HepG2 (cell line): ENCODE results near the gene GNG13. TPM values are rescaled to one million over a fixed set of nuclear protein-coding genes. Genes with fewer than 3 reads are reported as not detected.

Experiments used
- ATAC-seq: fragments of 200-7000 bp; cut with Tn5 transposase; 3 replicates; pipeline ENCODE4 v1.9.1; 2020; ENCODE audit warnings: mild to moderate bottlenecking, moderate library complexity
- BruUV-seq: library from RNA; stranded (reverse); fragments of 400-500 nt; replicated peaks from 2 replicates; lab custom pipeline; 2021; lab: Mats Ljungman, UMichigan
- CTCF ChIA-PET: fragments of 300-600 bp; formaldehyde crosslinking; extraction: SDS; loops from one replicate; lab custom pipeline; 2021; ENCODE audit warnings: low total read pairs, inconsistent platforms, low intra/inter-chr PET ratio; lab: Yijun Ruan, JAX
- POLR2A ChIA-PET: fragments of 350-600 bp; sonication (Branson Sonifier 250); formaldehyde crosslinking; loops from one replicate; lab custom pipeline; 2020; ENCODE audit warnings: antibody characterized with exemption, inconsistent platforms; lab: Yijun Ruan, JAX
- DNase-seq: peaks from one replicate; pipeline ENCODE4 v3.0.0-alpha.2; 2015; ENCODE audit warnings: low spot score
- FAIRE-seq: peaks from 3 replicates; lab custom pipeline; 2011; peaks lifted over from hg19 to GRCh38; lab: Jason Lieb, UNC
- H2AFZ ChIP-seq: one replicate; pipeline ENCODE4 v1.6.1; 2011; ENCODE audit warnings: low read length, inconsistent platforms
- H3K27ac ChIP-seq: fragments of 300-600 bp; 3 replicates; pipeline ENCODE4 v1.8.0; 2011; ENCODE audit warnings: mixed run types, mild to moderate bottlenecking, mixed read lengths, low read length, inconsistent platforms; ENCODE audit not compliant: insufficient read depth; ENCODE audit errors: extremely low read length
- H3K27me3 ChIP-seq, 2 experiments: fragments of 200-600 bp in 1 of 2; 2 replicates in 1 of 2; 3 replicates in 1 of 2; pipeline versions ENCODE4 v1.6.0 to v1.8.0; 2011; ENCODE audit warnings: low read length in 2 of 2, mild to moderate bottlenecking in 2 of 2, moderate library complexity in 2 of 2, inconsistent platforms in 1 of 2; ENCODE audit not compliant: insufficient read depth in 2 of 2, control insufficient read depth in 1 of 2
- H3K36me3 ChIP-seq, 2 experiments: fragments of 200-600 bp in 1 of 2; replicated peaks in 1 of 2; 2 replicates in 1 of 2; 3 replicates in 1 of 2; pipeline versions ENCODE4 v1.5.1 to v1.8.0; 2011; ENCODE audit warnings: low read length in 2 of 2, inconsistent platforms in 1 of 2; ENCODE audit not compliant: insufficient read depth in 2 of 2, control insufficient read depth in 1 of 2
- H3K4me1 ChIP-seq: 2 replicates; pipeline ENCODE4 v1.5.1; 2012; ENCODE audit warnings: low read length, inconsistent platforms; ENCODE audit not compliant: insufficient read depth
- H3K4me2 ChIP-seq: 2 replicates; pipeline ENCODE4 v1.6.0; 2011; ENCODE audit warnings: low read depth, low read length, inconsistent platforms
- H3K4me3 ChIP-seq, 3 experiments: fragments of 200-600 bp in 1 of 3; sonication (generic), shearing (Covaris generic) in 1 of 3; replicated peaks in 1 of 3; 2 replicates each; pipeline ENCODE4 v1.5.1; 2011 to 2016; ENCODE audit warnings: low read length in 3 of 3, inconsistent platforms in 2 of 3, low read depth in 2 of 3, mild to moderate bottlenecking in 2 of 3, control low read depth in 1 of 3, mixed read lengths in 1 of 3; ENCODE audit not compliant: insufficient read depth in 1 of 3
- H3K79me2 ChIP-seq: one replicate; pipeline ENCODE4 v1.6.1; 2011; ENCODE audit warnings: low read length, inconsistent platforms; ENCODE audit not compliant: insufficient read depth
- H3K9ac ChIP-seq: 2 replicates; pipeline ENCODE4 v1.6.0; 2011; ENCODE audit warnings: mild to moderate bottlenecking, low read depth, low read length, inconsistent platforms; ENCODE audit not compliant: insufficient read depth
- H3K9me3 ChIP-seq: 2 replicates; pipeline ENCODE4 v1.5.1; 2012; ENCODE audit warnings: mild to moderate bottlenecking, low read length
- H4K20me1 ChIP-seq: 2 replicates; pipeline ENCODE4 v1.6.0; 2011; ENCODE audit warnings: inconsistent platforms, mild to moderate bottlenecking, low read length, moderate library complexity; ENCODE audit not compliant: insufficient read depth
- ELF3 ChIP-seq: IDR thresholded peaks from 2 replicates; pipeline ENCODE4 v1.6.1; 2016; ENCODE audit warnings: missing genetic modification reagents, missing compliant biosample characterization
- MLLT10 ChIP-seq: sonication (generic); formaldehyde crosslinking; IDR thresholded peaks from 2 replicates; pipeline ENCODE4 v1.4.0; 2020; ENCODE audit warnings: missing genetic modification reagents
- NFE2 ChIP-seq: sonication (generic); formaldehyde crosslinking; IDR thresholded peaks from 2 replicates; pipeline ENCODE4 v1.4.0; 2020; ENCODE audit warnings: missing genetic modification reagents
- RORA ChIP-seq: sonication (generic); formaldehyde crosslinking; IDR thresholded peaks from 2 replicates; pipeline ENCODE4 v1.5.0; 2020; ENCODE audit warnings: mild to moderate bottlenecking, missing genetic modification reagents, moderate library complexity
- SNAPC2 ChIP-seq: sonication (generic); formaldehyde crosslinking; IDR thresholded peaks from 2 replicates; pipeline ENCODE4 v1.8.1; 2022; ENCODE audit warnings: mild to moderate bottlenecking, missing genetic modification reagents
- SNAPC4 ChIP-seq: sonication (generic); formaldehyde crosslinking; IDR thresholded peaks from 2 replicates; pipeline ENCODE4 v1.4.0; 2020; ENCODE audit warnings: mild to moderate bottlenecking, missing genetic modification reagents
- SOX13 ChIP-seq, 3 experiments: fragments of 450-650 bp in 1 of 3; sonication (generic) in 1 of 3; formaldehyde crosslinking in 1 of 3; IDR thresholded peaks in 2 of 3; conservative IDR thresholded peaks in 1 of 3; 2 replicates each; pipeline versions ENCODE4 v1.5.0 to v1.6.1; 2016 to 2020; ENCODE audit warnings: antibody characterized with exemption in 1 of 3, mild to moderate bottlenecking in 1 of 3, missing compliant biosample characterization in 1 of 3, missing genetic modification reagents in 1 of 3, moderate library complexity in 1 of 3
- ZFP37 ChIP-seq: sonication (generic); formaldehyde crosslinking; IDR thresholded peaks from 2 replicates; pipeline ENCODE4 v1.4.0; 2020; ENCODE audit warnings: missing genetic modification reagents, borderline replicate concordance
- ZFP82 ChIP-seq: sonication (generic); formaldehyde crosslinking; IDR thresholded peaks from 2 replicates; pipeline ENCODE4 v1.5.1; 2020; ENCODE audit warnings: mild to moderate bottlenecking, missing genetic modification reagents, borderline replicate concordance
- ZNF710 ChIP-seq: sonication (generic); formaldehyde crosslinking; IDR thresholded peaks from 2 replicates; pipeline ENCODE4 v1.5.0; 2020; ENCODE audit warnings: mild to moderate bottlenecking, missing genetic modification reagents, borderline replicate concordance
- ZNF879 ChIP-seq: sonication (generic); formaldehyde crosslinking; IDR thresholded peaks from 2 replicates; pipeline ENCODE4 v1.8.1; 2023; ENCODE audit warnings: missing genetic modification reagents
- WGBS: methylation state at CpG from one replicate; pipeline ENCODE4 v1.1.6; 2017; ENCODE audit warnings: low lambda C conversion rate; 5-methylcytosine and 5-hydroxymethylcytosine counted together
- in situ Hi-C: cut with HindIII; loops from 2 replicates; pipeline ENCODE4 v1.10.0; 2017; ENCODE audit warnings: low pct_unique_long_range_greater_than_20kb; ENCODE audit not compliant: extremely low pct_ligation_motif_present
- intact Hi-C: fragments of 100-400 bp; cut with micrococcal nuclease; formaldehyde crosslinking; loops from one replicate; pipeline ENCODE4 v1.10.0; 2022; ENCODE audit not compliant: unreplicated experiment
- polyA plus RNA-seq, 8 experiments: library from polyadenylated mRNA; depleted of rRNA in 3 of 8; stranded (reverse) in 7 of 8; unstranded in 1 of 8; fragments of >200 nt; fragmentation: Illumina TruSeq in 4 of 8; extraction: Trizol in 4 of 8; gene quantifications; 2 replicates each; pipeline versions ENCODE4 v1.2.1 to v1.2.3, GENCODE V29; 2011 to 2016; ENCODE audit warnings: low read depth in 4 of 8, missing spikeins in 1 of 8, mixed read lengths in 1 of 8; ENCODE audit not compliant: insufficient read depth in 1 of 8
- total RNA-seq, 5 experiments: library from RNA; depleted of rRNA; stranded (reverse); fragments of >200 nt; fragmentation: Illumina TruSeq; extraction: Trizol; gene quantifications; 2 replicates each; pipeline ENCODE4 v1.2.3, GENCODE V29; 2016; ENCODE audit warnings: low read depth in 1 of 5
- TF ChIP-seq, protein P1 (sequence below): sonication (generic); formaldehyde crosslinking; IDR thresholded peaks from 2 replicates; pipeline ENCODE4 v1.4.0; 2020; ENCODE audit warnings: low read depth, mild to moderate bottlenecking, missing genetic modification reagents
- TF ChIP-seq, protein P2 (sequence below): IDR thresholded peaks from 2 replicates; pipeline ENCODE4 v1.6.1; 2018; ENCODE audit warnings: missing genetic modification reagents

GNG13 gene
- total and polyA plus RNA-seq, 2 of the 13 experiments (the other 11 are each of a cell fraction or from before 2014, with no cell fraction given) = not detected

DNA sequence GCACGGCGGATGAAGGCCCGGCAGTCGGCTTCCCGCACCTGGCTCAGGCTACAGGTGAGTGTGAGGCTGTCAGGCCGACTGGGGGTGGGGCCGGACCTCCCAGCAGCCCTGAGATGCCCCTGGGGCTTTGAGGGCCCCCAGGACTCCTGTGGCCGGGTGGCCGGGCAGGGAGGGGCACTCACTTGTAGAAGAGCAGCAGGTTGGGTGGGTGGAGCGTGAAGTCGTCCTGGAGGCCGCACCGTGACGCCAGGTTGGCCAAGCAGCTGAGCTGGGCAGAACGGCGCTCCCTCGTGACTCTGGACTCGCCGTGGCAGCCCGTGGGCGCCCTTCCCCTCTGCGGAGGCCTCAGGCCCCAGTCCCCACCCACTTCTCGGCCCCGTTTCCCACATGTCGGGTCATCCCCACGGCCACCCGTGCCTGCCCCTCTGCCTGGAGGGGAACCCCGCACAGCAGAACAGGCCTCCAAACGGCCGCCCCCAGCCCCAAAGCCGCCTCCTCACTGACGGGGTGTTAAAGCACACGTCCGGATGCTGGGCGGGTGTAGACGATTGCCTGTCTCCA is 25.2 kb downstream of the GNG13 start:
- H3K4me3 ChIP-seq = no peak overlapping the region
- H3K4me1 ChIP-seq = no peaks in the 10 kb centered on the region
- DNase-seq (no peak), ATAC-seq (no peak), FAIRE-seq (no peak)
- no TSS peak for BruUV-seq
- H3K9me3 ChIP-seq = no peaks in the 10 kb centered on the region
- H3K79me2 ChIP-seq = no peaks in the 10 kb centered on the region
- H2AFZ ChIP-seq = no peak overlapping the region
- H4K20me1 ChIP-seq = 0 out of 2 replicates have a peak, but pooled peaks cover 2% of the 10 kb centered on the region
- intact Hi-C loops = no loop called here
- no peaks in the 10 kb centered on the region for H3K36me3 ChIP-seq
- no peak overlapping the region for H3K27ac ChIP-seq
- no peak overlapping the region for H3K9ac ChIP-seq
- in situ Hi-C loops = no loop called here
- H3K4me2 ChIP-seq = no peak overlapping the region
- POLR2A ChIA-PET = no interaction called here
- 19% methylated on average over 8 of the region's 36 CpGs for WGBS
- CTCF ChIA-PET = no interaction called here
- peaks cover 6 to 48% of the 10 kb centered on the region in 2 experiments for H3K27me3 ChIP-seq
- TF ChIP-seq RORA (no peak), ZNF879 (CRISPR knock-in tag) (no peak), SNAPC4 (CRISPR knock-in tag) (no peak), ELF3 (no peak), MLLT10 (CRISPR knock-in tag) (no peak), ZNF710 (CRISPR knock-in tag) (no peak), ZFP82 (CRISPR knock-in tag) (no peak), ZFP37 (no peak), SNAPC2 (CRISPR knock-in tag) (no peak), NFE2 (CRISPR knock-in tag) (no peak), SOX13 (IDR thresholded peaks at IDR 0.05) (no peak), SOX13 (CRISPR knock-in tag; conservative IDR thresholded peaks at IDR 0.05 in 1 of 2, IDR thresholded peaks at IDR 0.05 in 1 of 2) (no peak)
- TF ChIP-seq, protein P1, sequence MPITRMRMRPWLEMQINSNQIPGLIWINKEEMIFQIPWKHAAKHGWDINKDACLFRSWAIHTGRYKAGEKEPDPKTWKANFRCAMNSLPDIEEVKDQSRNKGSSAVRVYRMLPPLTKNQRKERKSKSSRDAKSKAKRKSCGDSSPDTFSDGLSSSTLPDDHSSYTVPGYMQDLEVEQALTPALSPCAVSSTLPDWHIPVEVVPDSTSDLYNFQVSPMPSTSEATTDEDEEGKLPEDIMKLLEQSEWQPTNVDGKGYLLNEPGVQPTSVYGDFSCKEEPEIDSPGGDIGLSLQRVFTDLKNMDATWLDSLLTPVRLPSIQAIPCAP (CRISPR knock-in tag) = no peak
- TF ChIP-seq, protein P2, sequence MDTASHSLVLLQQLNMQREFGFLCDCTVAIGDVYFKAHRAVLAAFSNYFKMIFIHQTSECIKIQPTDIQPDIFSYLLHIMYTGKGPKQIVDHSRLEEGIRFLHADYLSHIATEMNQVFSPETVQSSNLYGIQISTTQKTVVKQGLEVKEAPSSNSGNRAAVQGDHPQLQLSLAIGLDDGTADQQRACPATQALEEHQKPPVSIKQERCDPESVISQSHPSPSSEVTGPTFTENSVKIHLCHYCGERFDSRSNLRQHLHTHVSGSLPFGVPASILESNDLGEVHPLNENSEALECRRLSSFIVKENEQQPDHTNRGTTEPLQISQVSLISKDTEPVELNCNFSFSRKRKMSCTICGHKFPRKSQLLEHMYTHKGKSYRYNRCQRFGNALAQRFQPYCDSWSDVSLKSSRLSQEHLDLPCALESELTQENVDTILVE (CRISPR knock-in tag) = no peak
